GM13977 (cell line): ENCODE measurements around the gene NEK10.

ENCODE experiments used
- DNase-seq: peaks from one replicate; pipeline ENCODE4 v3.0.0; 2012; ENCODE audit warnings: low spot score
- in situ Hi-C: fragments of 300-500 bp; cut with MboI; formaldehyde crosslinking; loops from one replicate; pipeline ENCODE4 v1.12.0; 2022; ENCODE audit warnings: low sequenced_read_pairs, low pct_unique_long_range_greater_than_20kb, mixed read lengths, inconsistent platforms; ENCODE audit not compliant: unreplicated experiment
- TF ChIP-seq, protein P1 (sequence below): IDR thresholded peaks from 2 replicates; pipeline ENCODE4 v1.5.1; 2012; ENCODE audit warnings: mild to moderate bottlenecking, control low read depth; ENCODE audit not compliant: insufficient read depth; ENCODE audit errors: extremely low read depth, missing control alignments

NEK10 gene

DNA sequence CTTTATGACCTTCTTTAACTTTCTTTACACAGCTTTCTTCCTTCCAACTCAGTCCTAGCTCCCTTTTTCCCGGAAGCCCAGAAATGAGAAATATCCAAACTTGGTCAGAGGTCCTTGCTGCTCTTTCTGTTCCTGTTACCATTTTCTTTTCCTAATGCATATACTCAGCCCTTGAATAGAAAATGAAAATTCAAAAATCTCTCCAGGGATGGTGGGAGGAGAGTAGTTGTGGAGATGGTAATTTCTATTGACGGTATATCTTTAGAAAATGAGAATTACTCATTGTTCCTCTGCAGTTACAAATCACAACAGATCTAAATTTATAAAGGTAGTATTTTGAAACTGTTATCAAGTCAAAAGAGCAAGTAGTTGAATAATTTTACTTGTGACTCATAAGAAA lies 255.1 kb downstream of the NEK10 start:
- in situ Hi-C loops, result no loop called here
- TF ChIP-seq, protein P1, sequence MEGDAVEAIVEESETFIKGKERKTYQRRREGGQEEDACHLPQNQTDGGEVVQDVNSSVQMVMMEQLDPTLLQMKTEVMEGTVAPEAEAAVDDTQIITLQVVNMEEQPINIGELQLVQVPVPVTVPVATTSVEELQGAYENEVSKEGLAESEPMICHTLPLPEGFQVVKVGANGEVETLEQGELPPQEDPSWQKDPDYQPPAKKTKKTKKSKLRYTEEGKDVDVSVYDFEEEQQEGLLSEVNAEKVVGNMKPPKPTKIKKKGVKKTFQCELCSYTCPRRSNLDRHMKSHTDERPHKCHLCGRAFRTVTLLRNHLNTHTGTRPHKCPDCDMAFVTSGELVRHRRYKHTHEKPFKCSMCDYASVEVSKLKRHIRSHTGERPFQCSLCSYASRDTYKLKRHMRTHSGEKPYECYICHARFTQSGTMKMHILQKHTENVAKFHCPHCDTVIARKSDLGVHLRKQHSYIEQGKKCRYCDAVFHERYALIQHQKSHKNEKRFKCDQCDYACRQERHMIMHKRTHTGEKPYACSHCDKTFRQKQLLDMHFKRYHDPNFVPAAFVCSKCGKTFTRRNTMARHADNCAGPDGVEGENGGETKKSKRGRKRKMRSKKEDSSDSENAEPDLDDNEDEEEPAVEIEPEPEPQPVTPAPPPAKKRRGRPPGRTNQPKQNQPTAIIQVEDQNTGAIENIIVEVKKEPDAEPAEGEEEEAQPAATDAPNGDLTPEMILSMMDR, result no peak
- no peak for DNase-seq

DNA sequence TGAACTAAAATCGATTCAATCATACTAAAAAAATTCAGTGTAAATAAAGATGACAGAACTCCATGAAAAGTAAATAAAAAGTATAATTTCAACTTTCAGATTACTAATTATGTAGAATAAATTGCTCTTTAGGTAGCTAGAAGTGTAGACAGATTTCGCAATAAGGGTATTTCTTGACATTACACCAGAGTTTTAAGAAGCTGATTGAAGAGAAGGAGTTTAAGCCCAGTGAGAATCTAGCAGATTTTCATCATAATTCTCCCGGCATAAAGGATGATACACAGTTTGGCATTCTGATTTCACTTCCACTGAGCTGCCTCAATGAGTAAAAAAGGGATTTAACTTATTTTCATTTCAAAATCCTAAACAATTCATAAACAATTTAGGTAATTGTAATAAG lies 259.2 kb downstream of the NEK10 start:
- in situ Hi-C loops, result no loop called here
- DNase-seq, result no peak
- TF ChIP-seq, protein P1, result no peak

DNA sequence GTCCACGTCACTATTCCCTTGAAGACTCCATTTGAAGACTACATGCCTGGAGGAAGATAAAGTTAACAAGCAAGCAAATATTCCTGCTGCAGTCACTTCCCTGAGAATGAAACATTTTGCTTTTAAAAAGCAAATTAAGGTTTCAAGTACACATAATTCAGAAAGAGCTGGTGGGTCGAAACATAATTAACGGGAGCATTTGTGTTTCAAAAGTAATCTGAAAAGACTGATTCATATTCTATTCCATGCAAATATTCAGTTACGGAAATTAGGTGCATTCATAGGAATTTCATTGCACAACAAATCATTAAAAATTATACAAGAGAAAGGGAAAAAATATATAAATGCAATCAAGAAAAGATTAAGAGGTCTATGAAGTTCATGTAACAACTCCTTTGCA lies 260.9 kb downstream of the NEK10 start:
- TF ChIP-seq, protein P1, result no peak
- in situ Hi-C loops, result no loop called here
- no peak for DNase-seq

DNA sequence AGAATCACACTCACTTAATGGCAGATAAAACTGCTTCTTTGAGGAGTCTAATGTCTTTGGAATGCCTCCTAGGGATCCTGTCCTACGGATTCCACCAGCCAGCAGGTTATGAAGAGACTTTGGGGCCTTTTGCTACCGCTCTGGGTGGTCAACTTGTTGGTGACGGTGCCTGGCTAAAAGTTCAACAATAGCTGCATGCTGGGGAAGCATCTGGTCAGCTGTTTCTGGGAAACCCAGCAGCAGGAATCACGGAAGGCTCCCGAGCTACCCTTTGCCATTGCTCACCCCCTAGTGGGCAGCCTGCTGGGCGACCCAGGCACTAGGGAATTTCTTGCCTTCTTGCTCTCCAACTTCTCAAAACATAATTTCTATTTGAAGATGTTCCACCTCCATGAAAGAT lies 263.3 kb downstream of the NEK10 start:
- in situ Hi-C loops, result no loop called here
- no peak for DNase-seq
- TF ChIP-seq, protein P1, result no peak

DNA sequence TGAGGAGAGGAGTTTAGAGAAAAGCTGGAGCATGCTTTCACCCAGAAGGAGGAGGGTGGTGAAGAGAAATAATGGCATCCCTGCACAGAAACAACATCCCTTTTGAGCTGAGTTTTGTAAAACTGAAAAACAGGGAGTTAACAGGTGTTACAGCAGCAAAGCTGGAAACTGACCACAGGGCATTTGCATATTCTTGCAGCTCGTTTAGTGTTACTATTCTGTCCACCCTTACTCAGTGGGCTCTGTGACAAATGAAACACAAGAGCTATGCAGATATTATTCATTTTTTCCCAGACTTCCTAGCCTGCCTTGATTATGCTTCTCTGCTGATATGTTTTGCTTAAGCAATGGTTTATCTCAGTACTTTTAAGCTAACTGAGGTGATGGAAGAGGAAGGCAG lies 272.0 kb downstream of the NEK10 start:
- no peak for DNase-seq
- in situ Hi-C loops, result no loop called here
- TF ChIP-seq, protein P1, result no peak

DNA sequence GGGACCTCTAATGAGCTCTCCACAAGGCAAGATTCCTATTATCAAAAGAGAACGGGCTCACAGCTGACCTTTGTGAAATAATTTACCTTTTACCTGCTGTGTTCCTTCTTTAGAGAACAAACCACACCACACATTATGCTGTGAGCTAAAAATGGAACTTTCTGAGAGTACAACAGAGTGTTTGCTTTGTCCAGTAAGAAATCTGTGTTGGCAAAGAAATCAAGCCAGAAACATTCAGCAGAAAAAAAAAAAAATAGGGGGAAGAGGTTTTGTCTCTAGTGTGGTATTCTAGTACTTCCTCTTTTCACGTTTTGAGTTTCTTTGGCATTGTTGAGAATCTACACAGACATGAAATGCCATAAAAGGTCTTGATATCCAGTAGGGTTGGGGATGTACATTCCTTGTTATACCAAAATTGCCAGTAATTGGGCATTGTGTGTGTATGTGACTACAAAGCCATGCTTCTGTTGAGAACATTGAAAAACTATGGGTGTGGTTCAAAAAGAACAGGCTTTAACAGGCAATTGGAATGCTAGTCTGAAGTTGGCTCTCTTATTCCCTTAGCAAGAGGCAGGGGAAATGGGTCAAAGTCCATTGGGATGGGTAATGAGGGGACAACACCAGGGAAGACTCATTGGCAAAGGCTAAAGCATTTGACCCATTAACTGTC lies 273.5 kb downstream of the NEK10 start:
- no peak for DNase-seq
- in situ Hi-C loops, result no loop called here
- TF ChIP-seq, protein P1, result no peak

DNA sequence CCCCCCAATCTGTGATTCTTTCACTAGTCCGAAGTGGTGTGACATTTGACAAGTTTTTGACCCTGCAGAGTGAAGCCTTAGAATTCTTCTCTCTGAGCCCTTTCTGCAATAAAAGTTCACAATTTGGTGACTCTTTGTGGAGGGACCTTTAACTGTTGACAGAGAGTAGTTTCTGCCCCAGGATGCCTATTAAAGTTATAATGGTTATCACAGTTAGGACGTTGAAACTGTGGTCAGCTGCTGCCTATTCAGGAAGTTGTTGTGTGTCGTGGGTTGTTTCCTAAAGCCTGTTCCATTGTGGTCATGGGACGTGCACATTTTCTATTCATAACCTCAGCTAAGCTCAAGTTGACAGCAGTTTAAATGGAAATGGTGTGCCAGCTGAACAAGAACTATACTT lies 274.5 kb downstream of the NEK10 start:
- TF ChIP-seq, protein P1, result no peak
- no peak for DNase-seq
- in situ Hi-C loops, result no loop called here
